Natural killer cell treated with Interleukin-12 subunit alpha and Interleukin-12 subunit beta and Interleukin-15 and Interleukin-18, amount 100 ng/mL, for 72 hours (primary cell): ENCODE measurements around the gene TOR1B. TPM values are rescaled to one million over a fixed set of nuclear protein-coding genes. Genes with fewer than 3 reads are reported as not detected.
A peak's percentile ranks its signal among the peaks of the same experiment; 100 is the strongest.

Experiments
- ATAC-seq, 2 donors: fragments of 150-1000 bp; cut with Tn5 transposase in 1 of 2; sonication (Bioruptor Pico), chemical (Tn5 transposase) in 1 of 2; 2 replicates each; pipeline ENCODE4 v1.10.0; 2021
- DNase-seq: peaks from one replicate; pipeline ENCODE4 v3.0.0; 2022; ENCODE audit warnings: low spot score
- H3K27ac Mint-ChIP-seq, 2 donors: 1 replicate in 1 of 2; 2 replicates in 1 of 2; pipeline ENCODE4 v1.8.0; 2022; ENCODE audit warnings: mixed read lengths in 2 of 2, mild to moderate bottlenecking in 1 of 2, moderate library complexity in 1 of 2
- H3K27me3 Mint-ChIP-seq, 2 donors: 1 replicate in 1 of 2; 2 replicates in 1 of 2; pipeline ENCODE4 v1.8.0; 2022; ENCODE audit warnings: mixed read lengths in 2 of 2
- H3K36me3 Mint-ChIP-seq: one replicate; pipeline ENCODE4 v1.8.0; 2022; ENCODE audit warnings: mixed read lengths
- H3K4me1 Mint-ChIP-seq, 2 donors: 1 replicate in 1 of 2; 2 replicates in 1 of 2; pipeline ENCODE4 v1.8.0; 2022; ENCODE audit warnings: low read depth in 2 of 2, mixed read lengths in 2 of 2, mild to moderate bottlenecking in 1 of 2
- H3K4me3 Mint-ChIP-seq: one replicate; pipeline ENCODE4 v1.8.0; 2022; ENCODE audit warnings: mixed read lengths
- H3K9me3 Mint-ChIP-seq: 2 replicates; pipeline ENCODE4 v1.8.0; 2022; ENCODE audit warnings: mixed read lengths
- total RNA-seq, 2 donors: library from RNA; stranded (reverse); gene quantifications; one replicate each; pipeline ENCODE4 v1.2.3, GENCODE V29; 2022

The TOR1B gene
- total RNA-seq, 2 donors from 2014 or later: 23.0 to 24.5 TPM

DNA sequence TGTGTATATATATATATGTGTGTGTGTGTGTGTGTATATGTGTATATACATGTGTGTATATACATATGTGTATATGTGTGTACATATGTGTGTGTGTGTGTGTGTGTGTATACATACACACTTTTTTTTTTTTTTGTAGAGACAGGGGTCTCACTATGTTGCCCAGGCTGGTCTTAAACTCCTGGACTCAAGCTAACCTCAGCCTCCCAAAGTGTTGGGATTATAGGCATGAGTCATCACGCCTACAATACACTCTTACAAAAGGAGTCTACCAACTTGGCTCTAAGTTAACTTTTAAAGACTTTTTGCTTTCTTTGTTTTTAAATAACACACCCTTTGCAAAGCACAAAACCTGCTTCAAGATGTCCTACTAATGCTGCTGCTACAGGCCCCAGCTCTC lies 30.0 kb downstream of the TOR1B start:
- no peak for ATAC-seq
- no peaks in the 10 kb centered on the region for H3K27me3 Mint-ChIP-seq
- H3K36me3 Mint-ChIP-seq: peaks cover 17% of the 10 kb centered on the region
- H3K4me3 Mint-ChIP-seq: peak overlapping the region; percentile 95
- H3K9me3 Mint-ChIP-seq: no peaks in the 10 kb centered on the region
- H3K4me1 Mint-ChIP-seq: peaks cover 34 to 37% of the 10 kb centered on the region in 2 donors
- no peak for DNase-seq
- peak overlapping the region; percentile 91 to 94 for H3K27ac Mint-ChIP-seq

DNA sequence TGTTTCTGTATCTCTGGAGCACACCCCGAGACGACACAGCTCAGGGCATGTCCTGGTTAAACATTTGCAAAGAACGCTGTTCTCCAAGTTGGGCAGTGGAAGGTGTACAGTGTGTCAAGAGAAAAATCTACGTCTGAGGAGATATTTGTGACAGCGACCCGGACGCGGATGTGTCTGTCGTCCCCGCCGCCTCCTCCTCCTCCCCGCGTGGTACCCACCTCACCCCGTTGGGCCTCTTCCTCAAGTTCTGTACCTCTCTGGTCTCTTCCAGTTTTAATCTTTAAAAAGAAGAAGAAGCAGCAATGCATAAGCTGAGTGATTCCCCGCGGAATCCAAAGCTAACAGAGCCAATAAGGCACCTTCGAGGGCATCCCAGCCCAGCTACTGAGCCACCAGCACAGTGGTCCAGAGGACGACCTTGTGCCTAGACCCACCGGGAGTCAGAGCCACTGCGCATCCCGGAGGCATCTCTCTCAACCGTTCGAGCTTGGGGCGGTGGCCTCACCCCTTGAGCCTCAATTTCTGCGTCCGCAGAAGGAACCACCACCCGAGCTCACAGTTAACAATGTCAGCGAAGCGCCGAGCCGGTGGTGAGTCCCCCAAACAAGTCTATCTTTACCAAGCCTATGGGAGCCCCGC lies 31.6 kb downstream of the TOR1B start:
- Mint-ChIP-seq H3K9me3 (no peaks in the 10 kb centered on the region), H3K27me3 (no peaks in the 10 kb centered on the region), H3K36me3 (peaks cover 11% of the 10 kb centered on the region), H3K4me3 (peak overlapping the region; percentile 95), H3K27ac (peak overlapping the region; percentile 91 to 94), H3K4me1 (peaks cover 44 to 48% of the 10 kb centered on the region in 2 donors)
- no peak for DNase-seq
- peak in 1 of 2 donors; percentile 32 for ATAC-seq

DNA sequence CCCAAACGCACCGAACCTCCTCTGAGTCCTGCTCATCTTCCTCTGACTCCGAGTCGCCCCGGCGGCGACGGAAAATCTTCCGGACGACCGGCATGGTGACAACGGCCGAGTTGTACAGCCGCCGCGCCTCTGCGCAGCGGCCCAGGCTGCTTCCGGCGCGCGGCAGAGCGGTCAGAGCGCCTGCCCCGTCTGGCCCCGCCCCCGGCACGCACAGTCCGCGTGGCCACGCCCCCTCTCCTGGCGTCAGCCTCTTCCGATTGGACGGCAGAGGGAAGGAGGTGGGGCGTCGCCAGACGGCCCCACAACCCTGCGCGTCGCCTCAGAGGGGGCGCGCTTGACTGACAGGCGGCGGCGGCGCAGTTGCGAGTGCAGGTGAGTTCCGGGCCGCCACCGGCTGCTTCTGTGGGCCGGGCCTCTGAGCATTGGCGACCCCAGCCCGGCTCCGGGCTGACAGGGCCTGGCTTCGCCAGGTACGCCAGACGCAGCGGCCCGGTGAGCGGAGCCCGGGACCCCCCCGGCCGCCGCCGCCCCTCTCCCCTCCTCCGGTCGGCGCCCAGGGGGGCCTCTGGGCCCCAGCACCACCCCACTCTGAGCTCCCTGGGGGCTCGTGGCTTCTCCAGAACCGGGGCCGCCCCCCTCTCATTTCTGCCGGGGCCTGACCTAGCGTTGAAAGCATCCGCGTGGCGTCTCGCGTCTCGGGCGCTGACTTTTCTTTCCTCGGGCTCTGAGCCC lies 32.3 kb downstream of the TOR1B start, which contains the start of the genes C9orf78 and USP20:
C9orf78 (minus strand) TSS at position 148 of the 732 bp plus-strand sequence; CDS start at position 94, 54 bp downstream.
USP20 (plus strand) TSS at position 331 of the 732 bp plus-strand sequence. CDS start 17,098 bp downstream, outside the sequence.
- peaks cover 44 to 48% of the 10 kb centered on the region in 2 donors for H3K4me1 Mint-ChIP-seq
- peak; percentile 98 for DNase-seq
- H3K4me3 Mint-ChIP-seq: peak within 1 kb of the TSS; percentile 95
- H3K27me3 Mint-ChIP-seq: no peaks in the 10 kb centered on the region
- peaks cover 11% of the 10 kb centered on the region for H3K36me3 Mint-ChIP-seq
- peak within 1 kb of the TSS; percentile 91 to 94 for H3K27ac Mint-ChIP-seq
- peak; percentile 99 to 100 for ATAC-seq
- no peaks in the 10 kb centered on the region for H3K9me3 Mint-ChIP-seq

DNA sequence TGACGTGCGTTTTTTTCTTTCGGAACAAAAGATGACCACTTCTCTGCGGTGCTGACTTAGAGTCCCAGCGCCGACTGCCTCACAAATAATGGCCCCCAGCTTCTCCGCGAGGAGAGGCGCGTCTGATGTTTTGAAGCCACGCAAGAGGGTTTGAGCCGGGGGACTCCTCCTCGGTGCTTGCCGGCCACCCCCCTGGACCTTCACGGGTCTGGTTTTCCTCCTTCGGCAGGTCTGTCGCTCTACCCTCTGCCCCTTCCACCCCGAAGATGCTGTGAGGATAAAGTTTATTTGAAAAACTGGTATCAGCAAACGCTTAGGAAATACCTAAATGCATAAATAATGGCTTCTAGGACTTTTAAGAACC lies 32.9 kb downstream of the TOR1B start:
- Mint-ChIP-seq H3K9me3 (no peaks in the 10 kb centered on the region), H3K27ac (peak overlapping the region; percentile 91 to 94), H3K36me3 (peaks cover 9% of the 10 kb centered on the region), H3K4me1 (peaks cover 44 to 48% of the 10 kb centered on the region in 2 donors), H3K27me3 (no peaks in the 10 kb centered on the region), H3K4me3 (peak overlapping the region; percentile 95)
- DNase-seq (no peak), ATAC-seq (no peak)

DNA sequence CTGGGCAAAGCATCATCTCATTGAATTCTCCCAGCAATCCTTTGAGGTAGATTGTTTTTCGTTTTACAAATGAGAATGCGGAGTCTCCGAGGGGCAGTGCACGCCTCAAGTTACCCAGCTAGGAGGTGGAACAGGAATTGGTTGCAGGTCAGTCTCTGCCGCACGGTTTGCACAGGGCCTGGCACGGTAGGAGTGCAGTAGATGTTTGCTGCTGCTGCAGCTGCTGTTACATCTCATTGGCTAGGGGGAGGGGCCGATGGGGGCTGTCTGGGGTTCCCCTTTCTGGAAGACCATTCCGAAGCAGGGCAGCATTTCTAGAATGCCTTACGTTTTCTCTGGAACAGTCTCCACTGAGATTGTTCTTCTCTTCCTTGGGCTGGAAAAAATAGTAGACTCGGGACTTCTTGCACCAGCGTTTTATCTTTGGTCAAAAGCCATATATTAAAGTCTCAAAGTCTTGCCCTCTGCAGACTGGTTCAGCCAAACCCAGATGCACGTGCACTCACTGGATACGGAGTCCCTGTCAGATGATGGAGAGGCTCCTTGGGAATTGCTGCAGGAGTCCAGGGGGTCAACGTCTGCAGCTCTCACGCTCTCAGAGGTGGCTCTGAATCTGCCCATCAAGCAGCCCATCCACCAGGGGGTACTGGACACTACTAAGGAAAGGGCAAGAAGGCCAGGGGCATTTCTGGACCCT lies 33.5 kb downstream of the TOR1B start:
- peaks cover 44 to 48% of the 10 kb centered on the region in 2 donors for H3K4me1 Mint-ChIP-seq

DNA sequence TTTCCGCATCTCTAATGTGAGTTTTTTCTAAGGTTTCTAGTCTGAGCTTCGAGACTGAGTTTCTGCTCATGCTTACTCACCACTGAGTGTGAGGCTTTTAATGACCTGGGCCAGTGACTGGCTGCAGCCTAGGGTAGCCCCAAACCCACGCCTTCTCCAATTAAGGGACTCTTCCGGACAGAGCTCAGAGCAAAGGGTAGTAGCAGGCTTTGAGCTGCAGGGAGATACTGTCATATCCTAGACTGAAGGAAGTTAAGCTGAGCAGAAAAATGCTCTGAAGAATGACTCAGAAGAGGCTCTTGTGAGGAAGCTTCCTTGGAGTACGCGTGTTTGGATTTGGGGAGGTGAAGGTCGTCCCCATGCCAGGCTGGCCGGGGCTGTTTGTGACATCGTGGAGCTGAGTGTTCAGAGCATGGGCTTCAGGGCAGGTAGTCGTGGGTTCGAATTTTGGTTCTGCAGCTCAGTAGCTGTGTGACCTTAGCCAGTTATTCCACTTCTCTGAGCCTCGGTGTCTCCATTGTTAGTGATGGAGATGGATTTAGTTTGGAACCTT lies 35.8 kb downstream of the TOR1B start:
- DNase-seq: no peak
- H3K36me3 Mint-ChIP-seq: no peaks in the 10 kb centered on the region

More for the DNA sequence above, 33.5 kb downstream of the TOR1B start:
- Mint-ChIP-seq H3K4me3 (peak overlapping the region; percentile 95), H3K27ac (peak overlapping the region; percentile 91 to 94), H3K36me3 (peaks cover 7% of the 10 kb centered on the region), H3K9me3 (no peaks in the 10 kb centered on the region), H3K27me3 (no peaks in the 10 kb centered on the region)
- DNase-seq: no peak
- ATAC-seq: no peak

DNA sequence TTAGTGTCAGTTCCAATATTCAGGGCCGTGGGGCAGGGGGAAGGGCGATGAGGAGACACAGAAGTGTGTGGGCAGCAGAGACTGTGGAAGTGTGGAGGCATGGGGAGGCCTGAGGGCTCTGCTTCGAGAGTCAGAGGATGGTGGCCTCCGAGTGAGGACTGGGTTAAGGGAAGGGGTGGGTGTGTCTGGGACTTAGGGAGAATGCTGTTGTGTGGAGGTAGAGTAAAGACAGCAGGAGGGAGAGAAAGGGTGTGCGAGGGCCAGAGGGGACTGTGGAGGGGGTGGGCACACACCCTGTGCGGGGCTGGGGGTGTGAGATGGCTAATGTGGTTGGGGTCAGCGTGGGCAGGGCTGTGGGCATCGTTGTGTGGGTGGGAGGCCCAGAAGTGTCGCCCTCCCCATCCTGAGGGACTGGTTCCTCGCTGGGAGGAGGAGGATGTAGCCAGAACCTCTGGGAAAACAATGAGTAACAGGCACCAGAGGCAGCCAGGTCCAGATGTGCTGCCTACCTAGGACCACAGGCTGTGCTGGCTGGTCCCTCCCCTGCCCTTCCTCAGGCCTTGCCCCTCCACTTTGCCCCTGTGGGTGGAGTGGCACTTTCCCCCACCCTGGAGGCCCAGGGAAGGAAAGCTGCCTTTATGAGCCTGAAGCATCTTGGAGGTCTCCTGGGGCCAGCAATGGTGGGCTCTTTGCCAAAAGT lies 36.5 kb downstream of the TOR1B start:
- no peaks in the 10 kb centered on the region for H3K9me3 Mint-ChIP-seq
- no peaks in the 10 kb centered on the region for H3K36me3 Mint-ChIP-seq
- peaks cover 31 to 34% of the 10 kb centered on the region in 2 donors for H3K4me1 Mint-ChIP-seq
- H3K4me3 Mint-ChIP-seq: no peak overlapping the region
- no peak for DNase-seq
- H3K27ac Mint-ChIP-seq: peak overlapping the region; percentile 55 to 78
- no peak for ATAC-seq
- H3K27me3 Mint-ChIP-seq: no peaks in the 10 kb centered on the region

More for the DNA sequence above, 35.8 kb downstream of the TOR1B start:
- Mint-ChIP-seq H3K27ac (peak overlapping the region; percentile 55 to 78), H3K9me3 (no peaks in the 10 kb centered on the region), H3K4me3 (no peak overlapping the region), H3K4me1 (peaks cover 38 to 41% of the 10 kb centered on the region in 2 donors), H3K27me3 (no peaks in the 10 kb centered on the region)
- ATAC-seq: no peak

DNA sequence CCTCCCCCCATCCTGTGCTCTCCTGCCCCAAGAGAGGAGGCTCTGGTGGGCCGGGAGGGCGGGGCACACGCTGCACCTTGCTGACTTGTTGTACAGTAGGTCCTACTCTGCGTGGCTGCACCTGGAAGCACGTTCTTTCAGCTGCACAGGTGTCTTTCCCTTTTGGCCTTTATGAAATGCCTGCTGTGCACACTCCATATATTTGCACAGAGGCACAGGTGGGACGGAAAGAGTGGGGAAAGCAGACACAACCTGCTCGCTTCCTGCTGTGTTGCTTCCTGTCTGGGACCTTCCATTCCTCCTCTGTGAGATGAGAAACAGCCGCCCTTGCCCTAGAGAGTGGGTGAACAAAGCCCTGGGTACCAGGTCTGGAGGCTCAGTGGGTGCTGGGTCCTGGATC lies 37.0 kb downstream of the TOR1B start:
- H3K27me3 Mint-ChIP-seq: no peaks in the 10 kb centered on the region
- H3K27ac Mint-ChIP-seq: no peak overlapping the region
- no peaks in the 10 kb centered on the region for H3K9me3 Mint-ChIP-seq
- no peak for ATAC-seq
- peaks cover 28 to 29% of the 10 kb centered on the region in 2 donors for H3K4me1 Mint-ChIP-seq
- H3K36me3 Mint-ChIP-seq: no peaks in the 10 kb centered on the region
- H3K4me3 Mint-ChIP-seq: no peak overlapping the region
- DNase-seq: no peak

DNA sequence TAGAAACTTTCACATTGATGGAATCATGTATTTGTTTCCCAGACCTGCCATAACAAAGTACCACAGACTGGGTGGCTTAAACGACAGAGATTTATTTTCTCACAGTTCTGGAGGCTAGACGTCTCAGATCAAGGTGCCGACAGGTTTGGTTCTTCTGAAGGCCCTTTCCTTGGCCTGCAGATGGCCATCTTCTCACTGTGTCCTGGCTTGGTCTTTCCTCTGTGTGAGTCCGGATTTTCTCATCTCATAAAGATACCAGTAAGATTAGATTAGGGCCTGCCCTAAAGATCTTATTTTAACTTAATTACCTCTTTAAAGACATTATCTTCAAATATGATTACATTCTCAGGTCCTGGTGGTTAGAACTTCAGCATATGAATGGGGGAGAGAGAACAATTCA lies 38.1 kb downstream of the TOR1B start:
- peaks cover 26 to 29% of the 10 kb centered on the region in 2 donors for H3K4me1 Mint-ChIP-seq
- no peaks in the 10 kb centered on the region for H3K36me3 Mint-ChIP-seq
- ATAC-seq (no peak), DNase-seq (no peak)
- peak overlapping the region in 1 of 2 donors; percentile 45 for H3K27ac Mint-ChIP-seq
- no peak overlapping the region for H3K4me3 Mint-ChIP-seq
- no peaks in the 10 kb centered on the region for H3K27me3 Mint-ChIP-seq
- no peaks in the 10 kb centered on the region for H3K9me3 Mint-ChIP-seq

DNA sequence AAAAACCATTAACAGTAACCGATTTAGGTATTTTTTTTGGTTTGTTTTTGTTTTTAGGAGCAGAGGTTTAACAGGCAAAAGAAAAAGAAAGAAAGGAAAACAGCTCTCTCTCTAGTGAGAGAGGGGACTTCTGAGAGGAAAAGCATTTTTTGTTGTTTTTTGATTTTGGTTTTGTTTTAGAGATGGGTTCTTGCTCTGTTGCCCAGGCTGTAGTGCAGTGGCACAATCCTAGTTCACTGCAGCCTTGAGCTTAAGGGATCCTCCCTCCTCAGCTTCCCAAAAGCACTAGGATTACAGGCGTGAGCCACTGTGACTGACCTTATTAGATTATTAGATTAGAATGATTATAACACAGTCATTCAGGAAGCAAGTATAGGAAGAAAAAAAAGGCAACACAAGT lies 42.4 kb downstream of the TOR1B start:
- ATAC-seq (no peak), DNase-seq (no peak)
- H3K27me3 Mint-ChIP-seq: no peaks in the 10 kb centered on the region
- no peaks in the 10 kb centered on the region for H3K9me3 Mint-ChIP-seq
- H3K4me1 Mint-ChIP-seq: peaks cover 4 to 10% of the 10 kb centered on the region in 2 donors
- H3K27ac Mint-ChIP-seq: peak overlapping the region; percentile 10 to 63
- peaks cover 5% of the 10 kb centered on the region for H3K36me3 Mint-ChIP-seq
- no peak overlapping the region for H3K4me3 Mint-ChIP-seq

DNA sequence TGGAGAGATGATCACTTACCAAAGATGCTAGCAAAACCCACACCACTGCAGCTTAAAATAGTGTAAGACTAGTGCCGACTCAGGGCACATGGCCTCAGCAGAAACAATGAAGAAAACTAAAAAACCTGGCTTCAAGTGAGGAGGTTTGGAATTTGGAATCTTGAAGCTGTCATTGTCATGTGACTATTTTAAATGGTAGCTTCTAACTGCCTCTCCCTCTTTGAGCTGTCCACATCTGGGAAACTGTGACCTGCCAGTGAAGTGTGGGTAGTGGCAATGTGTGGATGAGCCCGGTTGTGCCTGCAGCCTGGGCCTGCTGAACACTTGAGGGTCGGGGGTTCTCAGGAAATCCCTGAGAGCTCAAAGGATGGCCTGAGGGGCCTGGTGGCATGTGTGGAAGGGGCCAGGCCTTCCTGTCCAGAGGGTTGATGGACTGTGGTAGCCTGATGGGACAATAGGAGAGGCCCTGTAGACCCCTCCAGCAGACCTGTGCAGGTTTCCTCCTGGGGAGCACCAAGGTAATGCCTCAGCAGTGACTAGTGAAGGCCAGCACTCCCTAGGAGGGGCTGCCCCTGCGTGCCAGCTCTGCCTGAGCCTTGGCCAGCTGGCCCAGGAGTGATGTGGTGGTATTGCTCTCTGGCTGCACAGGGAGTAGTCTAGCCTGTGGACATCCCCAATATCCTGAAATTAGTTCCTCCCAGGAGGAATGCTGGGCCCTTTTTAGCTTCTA lies 45.9 kb downstream of the TOR1B start:
- Mint-ChIP-seq H3K27me3 (no peaks in the 10 kb centered on the region), H3K4me1 (peaks cover 13 to 20% of the 10 kb centered on the region in 2 donors), H3K4me3 (no peak overlapping the region), H3K9me3 (no peaks in the 10 kb centered on the region), H3K27ac (no peak overlapping the region), H3K36me3 (peaks cover 18% of the 10 kb centered on the region)
- no peak for DNase-seq
- no peak for ATAC-seq

DNA sequence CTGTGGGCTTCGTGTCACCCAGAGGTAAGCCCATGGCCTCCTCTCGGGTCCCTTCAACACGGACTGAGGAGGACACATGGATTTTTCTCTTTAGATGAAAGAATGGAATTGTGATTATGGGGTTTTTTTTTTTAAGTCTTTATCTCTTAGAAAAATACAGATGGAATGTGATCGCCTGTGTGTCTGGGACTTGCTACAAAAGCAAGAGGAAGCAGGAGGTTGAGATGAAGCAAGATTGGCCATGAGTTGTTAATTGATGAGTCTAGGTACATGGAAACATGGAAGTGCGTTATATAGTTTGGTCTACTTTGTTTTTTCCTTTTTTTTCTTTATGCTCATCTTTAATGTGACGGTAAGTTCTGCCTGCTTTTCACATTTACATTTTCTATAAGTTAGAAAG lies 46.9 kb downstream of the TOR1B start:
- peaks cover 27% of the 10 kb centered on the region for H3K36me3 Mint-ChIP-seq
- peaks cover 23 to 30% of the 10 kb centered on the region in 2 donors for H3K4me1 Mint-ChIP-seq

More for the DNA sequence above, 46.9 kb downstream of the TOR1B start:
- no peak for ATAC-seq
- no peak for DNase-seq
- H3K27me3 Mint-ChIP-seq: no peaks in the 10 kb centered on the region
- peak overlapping the region in 1 of 2 donors; percentile 10 for H3K27ac Mint-ChIP-seq
- no peak overlapping the region for H3K4me3 Mint-ChIP-seq
- no peaks in the 10 kb centered on the region for H3K9me3 Mint-ChIP-seq
